HepG2 (cell line): ENCODE data around the gene GRIK4. TPM values are rescaled to one million over a fixed set of nuclear protein-coding genes. Genes with fewer than 3 reads are reported as not detected.
A peak's percentile ranks its signal among the peaks of the same experiment; 100 is the strongest.

ENCODE experiments used
- ARID4A ChIP-seq: sonication (generic); formaldehyde crosslinking; IDR thresholded peaks from 2 replicates; pipeline ENCODE4 v1.5.0; 2020; ENCODE audit warnings: mild to moderate bottlenecking, missing genetic modification reagents, borderline replicate concordance
- EED ChIP-seq: sonication (generic); formaldehyde crosslinking; IDR thresholded peaks from 2 replicates; pipeline ENCODE4 v1.5.0; 2020; ENCODE audit warnings: mild to moderate bottlenecking, missing genetic modification reagents
- MTA1 ChIP-seq: sonication (generic); formaldehyde crosslinking; IDR thresholded peaks from 2 replicates; pipeline ENCODE4 v1.4.0; 2020; ENCODE audit warnings: missing genetic modification reagents, mild to moderate bottlenecking, borderline replicate concordance
- MTERF4 ChIP-seq: sonication (generic); formaldehyde crosslinking; IDR thresholded peaks from 2 replicates; pipeline ENCODE4 v1.8.0; 2023; ENCODE audit warnings: mild to moderate bottlenecking, missing genetic modification reagents
- RNF2 ChIP-seq: fragments of 450-650 bp; conservative IDR thresholded peaks from 2 replicates; pipeline ENCODE4 v1.6.1; 2016; ENCODE audit warnings: low read depth
- SALL2 ChIP-seq: sonication (generic); formaldehyde crosslinking; IDR thresholded peaks from 2 replicates; pipeline ENCODE4 v1.8.1; 2023; ENCODE audit warnings: mild to moderate bottlenecking, missing genetic modification reagents, inconsistent platforms
- SAP130 ChIP-seq: IDR thresholded peaks from 2 replicates; pipeline ENCODE4 v1.6.1; 2016; ENCODE audit warnings: low read depth
- XRCC5 ChIP-seq: fragments of 200-400 bp; formaldehyde crosslinking; optimal IDR thresholded peaks from 2 replicates; pipeline ENCODE3; 2017; ENCODE audit warnings: mild to moderate bottlenecking, low read length
- YY1 ChIP-seq: IDR thresholded peaks from 2 replicates; pipeline ENCODE4 v1.6.1; 2011; ENCODE audit warnings: low read length, low read depth, moderate library complexity, mild to moderate bottlenecking; ENCODE audit not compliant: insufficient read depth, insufficient replicate concordance
- ZBTB14 ChIP-seq: sonication (generic); formaldehyde crosslinking; IDR thresholded peaks from 2 replicates; pipeline ENCODE4 v1.4.0; 2020; ENCODE audit warnings: missing genetic modification reagents
- ZNF318 ChIP-seq: sonication (generic); formaldehyde crosslinking; IDR thresholded peaks from 2 replicates; pipeline ENCODE4 v1.4.0; 2020; ENCODE audit warnings: mild to moderate bottlenecking, missing genetic modification reagents
- ZNF510 ChIP-seq: sonication (generic); formaldehyde crosslinking; IDR thresholded peaks from 2 replicates; pipeline ENCODE4 v1.4.0; 2020; ENCODE audit warnings: low read depth, mild to moderate bottlenecking, missing genetic modification reagents
- ZNF546 ChIP-seq: sonication (generic); formaldehyde crosslinking; conservative IDR thresholded peaks from 2 replicates; pipeline ENCODE4 v1.8.1; 2023; ENCODE audit warnings: mild to moderate bottlenecking, missing genetic modification reagents
- ZNF660 ChIP-seq: sonication (generic); formaldehyde crosslinking; IDR thresholded peaks from 2 replicates; pipeline ENCODE4 v1.5.1; 2020; ENCODE audit warnings: mild to moderate bottlenecking, low read depth, missing genetic modification reagents, borderline replicate concordance
- polyA plus RNA-seq, 8 experiments: library from polyadenylated mRNA; depleted of rRNA in 3 of 8; stranded (reverse) in 7 of 8; unstranded in 1 of 8; fragments of >200 nt; fragmentation: Illumina TruSeq in 4 of 8; extraction: Trizol in 4 of 8; gene quantifications; 2 replicates each; pipeline versions ENCODE4 v1.2.1 to v1.2.3, GENCODE V29; 2011 to 2016; ENCODE audit warnings: low read depth in 4 of 8, missing spikeins in 1 of 8, mixed read lengths in 1 of 8; ENCODE audit not compliant: insufficient read depth in 1 of 8
- total RNA-seq, 5 experiments: library from RNA; depleted of rRNA; stranded (reverse); fragments of >200 nt; fragmentation: Illumina TruSeq; extraction: Trizol; gene quantifications; 2 replicates each; pipeline ENCODE4 v1.2.3, GENCODE V29; 2016; ENCODE audit warnings: low read depth in 1 of 5

GRIK4 gene
- total and polyA plus RNA-seq, 2 of the 13 experiments (the other 11 are each of a cell fraction or from before 2014, with no cell fraction given), result 0.04 to 0.07 TPM

GRCh38 chr11:120511116-120511819 is at the start of gene GRIK4 (continued):
- TF ChIP-seq ZNF318 (CRISPR knock-in tag), result no peak
- 0 out of 2 replicates have a peak, but pooled peaks have one; percentile 24 for TF ChIP-seq RNF2
- no peak for TF ChIP-seq EED
- no peak for TF ChIP-seq MTERF4 (CRISPR knock-in tag)
- no peak for TF ChIP-seq ZNF510 (CRISPR knock-in tag)
- TF ChIP-seq ZNF660 (CRISPR knock-in tag), result no peak
- no peak for TF ChIP-seq ARID4A (CRISPR knock-in tag)
- TF ChIP-seq ZBTB14 (CRISPR knock-in tag), result no peak
- TF ChIP-seq SAP130 (CRISPR knock-in tag), result no peak
- TF ChIP-seq YY1, result peak; percentile 41
- peak; percentile 37 for TF ChIP-seq XRCC5
- no peak for TF ChIP-seq ZNF546 (CRISPR knock-in tag)
- TF ChIP-seq MTA1 (CRISPR knock-in tag), result no peak
- TF ChIP-seq SALL2 (CRISPR knock-in tag), result no peak
